Activated T-cell treated with anti-CD3 and anti-CD28 coated beads, Interleukin-2, amount 50 U/mL, for 72 hours (primary cell): ENCODE results near the gene SCUBE2. TPM values are rescaled to one million over a fixed set of nuclear protein-coding genes. Genes with fewer than 3 reads are reported as not detected.
A peak's percentile ranks its signal among the peaks of the same experiment; 100 is the strongest.
"Not testable (repeated sequence)": the region's sequence is repeated elsewhere in the genome, so short reads cannot be mapped to it uniquely, and the experiment has no call there.

Experiments
- ATAC-seq, 2 donors: fragments of 150-1000 bp; cut with Tn5 transposase; replicated peaks in 1 of 2; 2 replicates each; pipeline ENCODE4 v1.10.0; 2021; ENCODE audit warnings: moderate library complexity in 2 of 2, mild to moderate bottlenecking in 1 of 2
- DNase-seq, 2 donors: peaks; one replicate each; pipeline ENCODE4 v3.0.0; 2021 to 2022; ENCODE audit warnings: mixed read lengths in 1 of 2
- H3K27ac Mint-ChIP-seq: one replicate; pipeline ENCODE4 v1.8.0; 2022; ENCODE audit warnings: mild to moderate bottlenecking, moderate library complexity, mixed read lengths
- H3K27me3 Mint-ChIP-seq: one replicate; pipeline ENCODE4 v1.8.0; 2022; ENCODE audit warnings: low read depth, mixed read lengths
- H3K36me3 Mint-ChIP-seq, 2 donors: one replicate each; pipeline ENCODE4 v1.8.0; 2022; ENCODE audit warnings: mixed read lengths in 2 of 2, mild to moderate bottlenecking in 1 of 2; ENCODE audit not compliant: insufficient read depth in 2 of 2
- H3K4me1 Mint-ChIP-seq: one replicate; pipeline ENCODE4 v1.8.0; 2022; ENCODE audit warnings: low read depth, mixed read lengths
- H3K4me3 Mint-ChIP-seq, 2 donors: one replicate each; pipeline ENCODE4 v1.8.0; 2022; ENCODE audit warnings: mild to moderate bottlenecking in 2 of 2, mixed read lengths in 2 of 2, moderate library complexity in 2 of 2
- H3K9me3 Mint-ChIP-seq, 2 donors: one replicate each; pipeline ENCODE4 v1.8.0; 2022; ENCODE audit warnings: mixed read lengths in 2 of 2
- total RNA-seq, 2 donors: library from RNA; stranded (reverse); gene quantifications; one replicate each; pipeline ENCODE4 v1.2.3, GENCODE V29; 2022

The SCUBE2 gene
- total RNA-seq, 2 donors from 2014 or later: 0.37 TPM; not detected in 1

DNA sequence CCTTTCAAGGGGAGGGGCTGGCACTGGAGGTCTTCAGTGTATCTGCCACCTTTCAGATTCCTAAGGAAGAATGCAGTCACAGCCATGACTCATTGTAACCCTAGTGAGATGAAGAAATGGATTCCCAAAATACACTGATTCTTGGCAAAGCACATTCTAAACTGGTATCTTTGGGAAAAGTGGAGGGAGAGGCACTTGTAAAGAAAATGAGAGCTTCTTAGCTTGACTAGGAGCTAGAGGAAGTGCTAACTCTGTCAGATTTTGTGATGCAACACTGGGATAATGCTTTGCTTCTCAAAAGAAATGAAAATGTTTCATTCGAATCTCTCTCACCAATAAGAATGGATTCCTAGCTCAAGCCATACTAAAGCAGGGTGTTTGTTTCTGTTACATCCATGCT lies 101.9 kb downstream of the SCUBE2 start:
- ATAC-seq (no peak), DNase-seq (no peak)
- Mint-ChIP-seq H3K4me3 (no peak overlapping the region), H3K27me3 (peaks cover 26% of the 10 kb centered on the region), H3K4me1 (no peaks in the 10 kb centered on the region), H3K9me3 (no peaks in the 10 kb centered on the region), H3K36me3 (no peaks in the 10 kb centered on the region), H3K27ac (no peak overlapping the region)

DNA sequence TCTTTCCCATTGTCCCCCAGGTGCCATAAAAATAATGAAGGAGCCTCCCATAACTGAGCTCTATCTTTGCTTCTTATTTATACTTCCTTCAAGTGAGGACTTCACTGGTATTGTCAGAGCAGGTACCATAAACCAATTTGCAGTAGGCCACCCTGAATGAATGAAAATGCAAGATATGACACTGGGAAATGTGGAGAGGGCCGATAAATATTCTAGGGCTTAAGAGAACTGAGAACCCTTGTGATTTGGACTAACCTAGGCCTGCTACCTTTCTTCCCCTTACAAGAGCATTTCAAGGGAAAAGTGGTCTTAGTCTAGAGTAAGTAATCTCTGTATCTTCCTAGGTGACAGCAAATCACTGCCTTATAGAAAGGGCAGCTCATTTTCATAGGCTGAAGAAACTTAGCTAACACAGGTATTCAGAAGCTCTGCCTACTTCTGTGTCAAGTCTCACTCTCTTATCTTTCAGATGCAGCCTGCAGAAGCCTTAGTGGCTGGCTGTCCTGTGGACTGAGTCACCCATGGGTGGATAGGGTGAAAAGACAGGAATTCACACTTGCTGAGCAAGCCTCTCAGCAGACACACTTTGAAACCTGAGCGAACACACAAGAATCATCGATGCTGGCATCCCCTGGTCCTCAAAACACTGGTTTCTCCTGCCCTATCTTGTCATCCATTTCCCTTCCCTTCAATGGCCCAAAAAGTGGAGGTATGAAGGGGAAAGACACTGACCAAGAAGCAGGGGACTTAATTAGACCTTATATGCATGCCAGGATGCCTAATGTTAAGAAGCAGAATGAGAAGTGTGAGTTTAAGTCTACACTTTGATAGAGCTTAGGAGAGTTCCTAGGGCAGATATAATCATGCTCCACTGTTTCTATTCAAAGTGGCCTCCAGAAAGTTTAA lies 102.8 kb downstream of the SCUBE2 start:
- peak in 1 of 2 donors; percentile 38 for ATAC-seq
- Mint-ChIP-seq H3K9me3 (no peaks in the 10 kb centered on the region), H3K36me3 (no peaks in the 10 kb centered on the region), H3K4me1 (peaks cover 5% of the 10 kb centered on the region), H3K27me3 (peaks cover 26% of the 10 kb centered on the region), H3K4me3 (no peak overlapping the region), H3K27ac (no peak overlapping the region)
- DNase-seq: no peak

DNA sequence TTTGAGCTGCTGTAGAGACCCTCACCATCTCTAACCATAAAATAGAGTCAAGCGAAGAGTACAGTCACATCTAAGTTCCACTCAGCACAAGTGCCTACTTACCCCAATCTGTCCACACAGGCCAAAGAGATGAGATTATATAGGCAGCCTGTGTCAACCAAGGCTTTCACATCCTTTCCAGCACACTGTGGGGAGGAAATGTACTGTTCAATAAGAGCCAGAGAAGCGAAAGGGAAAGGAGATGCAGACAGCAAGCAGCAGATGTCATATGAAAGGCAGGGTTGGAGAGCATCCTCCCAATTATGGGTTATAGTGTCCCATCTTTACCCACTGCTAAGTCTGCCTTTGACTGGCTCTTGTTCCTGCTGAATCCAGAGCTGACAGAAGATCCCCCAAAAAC lies 104.0 kb downstream of the SCUBE2 start:
- DNase-seq: no peak
- Mint-ChIP-seq H3K4me1 (peaks cover 11% of the 10 kb centered on the region), H3K27ac (no peak overlapping the region), H3K36me3 (no peaks in the 10 kb centered on the region), H3K4me3 (no peak overlapping the region), H3K9me3 (no peaks in the 10 kb centered on the region), H3K27me3 (peaks cover 20% of the 10 kb centered on the region)
- ATAC-seq: no peak

GRCh38 chr11:8986772-8987171 lies 104.6 kb downstream of the SCUBE2 start:
- peaks cover 11% of the 10 kb centered on the region for H3K4me1 Mint-ChIP-seq
- ATAC-seq, H3K36me3 Mint-ChIP-seq, H3K9me3 Mint-ChIP-seq, H3K27ac Mint-ChIP-seq, H3K4me3 Mint-ChIP-seq, DNase-seq: not testable (repeated sequence)
- peaks cover 20% of the 10 kb centered on the region for H3K27me3 Mint-ChIP-seq

DNA sequence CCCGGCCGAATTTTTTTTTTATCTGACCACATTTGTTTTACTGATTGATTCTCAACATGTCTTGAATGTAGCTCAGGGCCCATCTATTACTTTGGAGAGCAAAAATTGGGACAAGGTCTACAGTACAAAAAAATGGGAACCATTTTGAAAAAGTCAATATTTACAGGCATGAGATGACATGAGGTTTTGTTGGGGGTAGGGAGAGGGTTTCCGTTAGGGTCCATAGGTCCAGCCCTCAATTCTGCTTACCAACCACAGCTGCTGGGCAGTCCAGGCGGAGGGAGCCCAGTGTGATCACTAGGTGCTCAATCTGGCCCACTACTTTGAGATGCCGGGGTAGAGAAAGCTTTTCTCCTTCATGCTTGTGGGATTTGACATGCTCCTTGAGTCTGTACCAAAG lies 105.9 kb downstream of the SCUBE2 start:
- no peak for ATAC-seq
- Mint-ChIP-seq H3K36me3 (no peaks in the 10 kb centered on the region), H3K27me3 (peaks cover 20% of the 10 kb centered on the region), H3K4me1 (peaks cover 11% of the 10 kb centered on the region), H3K27ac (no peak overlapping the region), H3K4me3 (no peak overlapping the region), H3K9me3 (no peaks in the 10 kb centered on the region)
- DNase-seq: no peak

GRCh38 chr11:8983552-8983951 lies 107.8 kb downstream of the SCUBE2 start:
- peak; percentile 49 to 54 for DNase-seq
- H3K4me3 Mint-ChIP-seq: no peak overlapping the region

DNA sequence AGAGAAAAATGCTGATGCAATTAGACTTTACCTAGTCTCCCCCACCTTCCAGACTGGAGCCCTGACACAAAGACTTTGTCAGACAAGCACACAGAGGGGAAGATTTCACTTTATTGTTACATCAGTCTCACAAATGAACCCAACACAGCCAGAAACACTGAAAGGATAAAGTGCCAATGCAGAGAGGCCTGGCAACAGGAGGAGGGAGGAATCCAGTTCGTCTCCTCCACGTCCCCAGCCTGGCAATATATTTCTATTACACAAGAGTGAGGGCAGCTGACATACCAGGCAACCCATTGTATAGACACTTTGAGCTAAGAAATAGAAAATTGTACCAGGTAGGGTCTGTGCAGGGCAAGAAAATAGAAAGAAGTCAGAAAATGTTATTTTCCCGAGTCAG lies 110.9 kb downstream of the SCUBE2 start:
- ATAC-seq: no peak
- Mint-ChIP-seq H3K9me3 (no peaks in the 10 kb centered on the region), H3K27ac (no peak overlapping the region), H3K27me3 (no peaks in the 10 kb centered on the region), H3K4me3 (no peak overlapping the region), H3K4me1 (peaks cover 11% of the 10 kb centered on the region), H3K36me3 (no peaks in the 10 kb centered on the region)
- DNase-seq: no peak

More at GRCh38 chr11:8983552-8983951, 107.8 kb downstream of the SCUBE2 start:
- peak; percentile 99 to 100 for ATAC-seq
- H3K9me3 Mint-ChIP-seq: no peaks in the 10 kb centered on the region
- no peak overlapping the region for H3K27ac Mint-ChIP-seq
- H3K4me1 Mint-ChIP-seq: peaks cover 11% of the 10 kb centered on the region
- peaks cover 12% of the 10 kb centered on the region for H3K27me3 Mint-ChIP-seq
- H3K36me3 Mint-ChIP-seq: no peaks in the 10 kb centered on the region

DNA sequence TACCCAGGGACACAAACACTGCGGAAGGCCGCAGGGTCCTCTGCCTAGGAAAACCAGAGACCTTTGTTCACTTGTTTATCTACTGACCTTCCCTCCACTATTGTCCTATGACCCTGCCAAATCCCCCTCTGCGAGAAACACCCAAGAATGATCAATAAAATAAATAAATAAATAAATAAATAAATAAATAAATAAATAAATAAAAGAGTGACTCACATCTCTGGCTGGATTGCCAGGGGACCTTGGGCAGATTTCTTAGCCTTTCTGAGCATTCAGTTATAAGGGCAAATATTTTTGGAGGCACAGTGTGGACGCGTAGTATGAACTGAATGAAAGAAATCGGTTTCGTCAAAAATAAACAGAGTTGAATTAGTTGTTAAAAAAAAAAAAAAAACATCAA lies 112.0 kb downstream of the SCUBE2 start:
- not testable (repeated sequence) for H3K36me3 Mint-ChIP-seq, H3K27me3 Mint-ChIP-seq, DNase-seq, ATAC-seq, H3K4me3 Mint-ChIP-seq, H3K27ac Mint-ChIP-seq, H3K9me3 Mint-ChIP-seq
- peaks cover 11% of the 10 kb centered on the region for H3K4me1 Mint-ChIP-seq

DNA sequence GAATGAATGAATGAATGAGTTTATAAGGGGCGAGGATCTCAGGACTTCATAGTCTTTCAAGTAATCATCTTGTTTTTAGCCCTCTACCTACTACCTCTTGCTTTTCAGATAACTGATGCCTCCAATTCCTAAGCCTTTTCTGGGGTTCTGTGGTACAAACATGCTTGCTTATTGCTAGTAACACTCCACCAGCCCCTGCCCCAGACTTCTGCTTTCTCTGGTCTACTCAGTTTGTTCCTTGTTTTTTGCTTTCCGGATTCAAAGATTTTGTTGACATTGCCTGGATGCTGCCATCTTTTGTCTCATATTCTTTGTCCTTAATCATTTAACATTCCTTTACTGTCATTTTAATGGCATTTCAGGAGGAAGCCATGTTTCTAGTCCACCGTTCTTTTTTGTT lies 118.3 kb downstream of the SCUBE2 start:
- H3K27me3 Mint-ChIP-seq: no peaks in the 10 kb centered on the region
- H3K4me1 Mint-ChIP-seq: no peaks in the 10 kb centered on the region
- H3K36me3 Mint-ChIP-seq: no peaks in the 10 kb centered on the region
- no peak overlapping the region for H3K27ac Mint-ChIP-seq
- no peak for DNase-seq
- ATAC-seq: no peak
- H3K9me3 Mint-ChIP-seq: no peaks in the 10 kb centered on the region
- no peak overlapping the region for H3K4me3 Mint-ChIP-seq

DNA sequence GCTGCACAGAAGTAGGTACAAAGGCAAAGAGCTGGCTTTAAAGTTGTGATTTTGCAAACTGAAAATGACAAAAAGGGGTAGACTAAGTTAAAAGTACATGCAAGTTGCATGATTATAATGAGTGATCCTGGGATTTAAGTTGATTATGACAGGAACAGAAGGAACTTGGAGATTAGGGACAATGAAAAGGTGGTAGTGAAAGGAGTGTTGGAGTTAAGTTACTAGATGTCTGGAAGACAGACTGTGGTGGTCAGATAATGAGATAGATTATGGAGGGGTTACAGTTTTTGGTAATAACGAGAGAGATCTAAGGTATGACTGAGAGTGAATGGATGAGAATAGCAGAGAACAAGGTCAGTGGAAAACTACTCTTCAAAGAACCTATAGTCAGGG lies 119.5 kb downstream of the SCUBE2 start:
- no peaks in the 10 kb centered on the region for H3K9me3 Mint-ChIP-seq
- no peaks in the 10 kb centered on the region for H3K4me1 Mint-ChIP-seq
- no peaks in the 10 kb centered on the region for H3K36me3 Mint-ChIP-seq
- ATAC-seq: no peak
- H3K27me3 Mint-ChIP-seq: no peaks in the 10 kb centered on the region
- no peak overlapping the region for H3K27ac Mint-ChIP-seq
- DNase-seq: no peak
- H3K4me3 Mint-ChIP-seq: no peak overlapping the region

DNA sequence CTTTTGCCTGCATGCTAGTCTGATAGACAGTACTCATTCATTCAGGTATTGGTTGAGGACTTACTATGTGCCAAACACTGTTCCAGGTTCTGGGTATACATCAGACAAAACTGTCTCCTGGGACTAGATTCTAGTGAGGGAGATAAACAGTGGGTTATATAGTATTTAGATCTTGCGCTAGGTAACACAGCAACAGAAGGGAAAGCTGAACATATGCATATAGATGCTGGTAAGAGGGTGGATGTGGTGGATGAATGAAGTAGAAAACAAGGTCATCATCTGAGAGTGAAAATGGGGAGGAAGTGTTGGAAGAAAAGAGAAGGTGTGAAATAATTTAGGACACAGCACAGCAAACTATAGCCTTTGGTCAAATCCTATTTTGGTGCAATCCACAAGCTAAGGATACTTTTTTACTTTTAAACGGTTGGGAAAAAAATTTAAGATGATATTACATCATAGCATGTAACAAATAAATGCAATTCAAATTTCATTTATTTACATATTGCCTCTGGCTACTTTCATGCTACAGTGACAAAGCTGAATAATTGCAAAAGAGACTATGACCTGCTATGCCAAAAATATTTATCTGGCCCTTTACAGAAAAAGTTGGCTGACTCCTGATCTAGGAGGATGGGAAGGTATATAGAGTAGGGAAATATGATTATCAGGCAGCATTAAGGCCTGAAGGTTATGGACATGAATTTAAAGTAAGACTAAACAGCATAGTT lies 120.0 kb downstream of the SCUBE2 start:
- no peaks in the 10 kb centered on the region for H3K36me3 Mint-ChIP-seq
- H3K4me1 Mint-ChIP-seq: no peaks in the 10 kb centered on the region
- H3K27ac Mint-ChIP-seq: no peak overlapping the region
- ATAC-seq (no peak), DNase-seq (no peak)
- H3K4me3 Mint-ChIP-seq: no peak overlapping the region
- H3K9me3 Mint-ChIP-seq: no peaks in the 10 kb centered on the region
- no peaks in the 10 kb centered on the region for H3K27me3 Mint-ChIP-seq
